Pancreas (tissue), 10 donors: ENCODE data around the gene MPZL3. TPM values are rescaled to one million over a fixed set of nuclear protein-coding genes. Genes with fewer than 3 reads are reported as not detected.
A peak's percentile ranks its signal among the peaks of the same experiment; 100 is the strongest.

Experiments used
- ATAC-seq, 4 donors: fragments of 200-7000 bp; cut with Tn5 transposase; one replicate each; pipeline versions ENCODE4 v1.8.0 to v1.9.1; 2020; ENCODE audit warnings: mild to moderate bottlenecking in 4 of 4, moderate library complexity in 4 of 4
- DNase-seq, 6 donors: peaks; one replicate each; pipeline ENCODE4 v3.0.0-alpha.2; 2020
- FAIRE-seq: peaks from 2 replicates; lab custom pipeline; 2012; peaks lifted over from hg19 to GRCh38; lab: Jason Lieb, UNC
- H3K27ac ChIP-seq, 4 donors: fragments of 200-600 bp; sonication (generic); 1 replicate in 3 of 4; 2 replicates in 1 of 4; pipeline versions ENCODE4 v1.5.0 to v1.8.0; 2020
- H3K27me3 ChIP-seq, 4 donors: fragments of 200-600 bp; one replicate each; pipeline ENCODE4 v1.8.0; 2021
- H3K36me3 ChIP-seq, 3 donors: fragments of 200-600 bp; sonication (generic) in 1 of 3; one replicate each; pipeline versions ENCODE4 v1.5.0 to v1.8.0; 2020 to 2021
- H3K4me1 ChIP-seq, 3 donors: fragments of 200-600 bp; one replicate each; pipeline ENCODE4 v1.8.0; 2021
- H3K4me3 ChIP-seq, 4 donors: fragments of 200-600 bp; sonication (generic) in 2 of 4; one replicate each; pipeline versions ENCODE4 v1.5.0 to v1.8.0; 2020 to 2021
- H3K9me3 ChIP-seq, 4 donors: fragments of 200-600 bp; one replicate each; pipeline ENCODE4 v1.8.0; 2021
- WGBS, 2 donors: extraction: QIAGEN DNeasy Blood & Tissue Kit; methylation state at CpG; one replicate each; pipeline ENCODE4 v1.1.7; 2013; 5-methylcytosine and 5-hydroxymethylcytosine counted together
- intact Hi-C, 3 donors: fragments of 100-400 bp; cut with DNase I; formaldehyde crosslinking; loops; one replicate each; pipeline versions ENCODE4 v1.11.1 to v1.14.2; 2022
- polyA plus RNA-seq, 2 donors: library from polyadenylated mRNA; stranded (reverse); fragments of 200-250 nt; gene quantifications; one replicate each; pipeline ENCODE4 v1.2.3, GENCODE V29; 2013
- total RNA-seq, 6 donors: library from RNA; stranded (reverse); fragmentation: NEBNext Ultra II Directional in 4 of 6; extraction: Animal tissue kit (Norgen Biotek cat#: 25700) in 4 of 6; gene quantifications; one replicate each; pipeline versions ENCODE4 v1.2.1 to v1.2.4, GENCODE V29; 2021 to 2023
- TF ChIP-seq, protein P1 (sequence below), 4 donors: fragments of 200-600 bp; sonication (generic) in 3 of 4; IDR thresholded peaks; one replicate each; pipeline versions ENCODE4 v1.5.0 to v1.8.0; 2021; ENCODE audit warnings: antibody characterized with exemption in 4 of 4
- donor health status: healthy with polysubstance abuse.
- donor health status: DM: no; HTN: no; CAD: no; lungs with moderate emphysema.
- donor health status: DM: no; HTN: no; CAD: no.
- donor health status: control.
- donor health status: control.
- donor health status: Bipolar disorder and iron deficiency.
- donor health status: DM: yes; HTN: yes; CAD: no.
- donor health status: DM: no; HTN: no; CAD: no.
- donor health status: DM: no; HTN: no; CAD: no.
- donor health status: DM: yes; HTN: yes; CAD: no.

Gene MPZL3
- total and polyA plus RNA-seq, 8 donors = 3.8 to 8.0 (median 5.2) TPM

DNA sequence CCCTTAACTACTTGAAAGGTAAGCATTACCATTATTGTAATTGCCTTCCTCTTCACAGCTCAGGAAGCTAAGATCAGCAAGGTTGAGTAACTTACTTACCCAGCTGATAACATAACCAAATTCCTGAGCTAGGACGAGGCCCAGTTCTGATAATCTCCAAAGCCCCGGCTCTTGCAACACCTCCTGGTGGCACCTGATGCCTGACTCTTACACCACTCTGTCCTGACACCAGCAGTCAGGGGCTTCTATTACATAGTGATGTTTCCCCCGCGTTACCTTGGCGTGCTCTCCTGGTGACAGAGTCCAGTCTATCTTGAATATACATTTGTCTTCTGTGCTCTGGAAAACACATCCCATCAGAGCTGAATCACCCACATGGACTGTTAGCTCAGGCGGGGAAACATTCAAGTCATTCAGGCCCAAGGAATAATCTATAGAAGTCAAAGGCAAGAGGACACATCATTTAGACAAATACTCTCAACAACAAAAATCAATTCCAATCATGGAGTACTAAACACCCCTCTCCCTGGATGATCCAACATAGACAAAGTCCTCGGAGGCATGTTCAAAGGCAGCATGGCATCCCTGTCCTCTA, 39.9 kb downstream of the MPZL3 start:
- TF ChIP-seq, protein P1, sequence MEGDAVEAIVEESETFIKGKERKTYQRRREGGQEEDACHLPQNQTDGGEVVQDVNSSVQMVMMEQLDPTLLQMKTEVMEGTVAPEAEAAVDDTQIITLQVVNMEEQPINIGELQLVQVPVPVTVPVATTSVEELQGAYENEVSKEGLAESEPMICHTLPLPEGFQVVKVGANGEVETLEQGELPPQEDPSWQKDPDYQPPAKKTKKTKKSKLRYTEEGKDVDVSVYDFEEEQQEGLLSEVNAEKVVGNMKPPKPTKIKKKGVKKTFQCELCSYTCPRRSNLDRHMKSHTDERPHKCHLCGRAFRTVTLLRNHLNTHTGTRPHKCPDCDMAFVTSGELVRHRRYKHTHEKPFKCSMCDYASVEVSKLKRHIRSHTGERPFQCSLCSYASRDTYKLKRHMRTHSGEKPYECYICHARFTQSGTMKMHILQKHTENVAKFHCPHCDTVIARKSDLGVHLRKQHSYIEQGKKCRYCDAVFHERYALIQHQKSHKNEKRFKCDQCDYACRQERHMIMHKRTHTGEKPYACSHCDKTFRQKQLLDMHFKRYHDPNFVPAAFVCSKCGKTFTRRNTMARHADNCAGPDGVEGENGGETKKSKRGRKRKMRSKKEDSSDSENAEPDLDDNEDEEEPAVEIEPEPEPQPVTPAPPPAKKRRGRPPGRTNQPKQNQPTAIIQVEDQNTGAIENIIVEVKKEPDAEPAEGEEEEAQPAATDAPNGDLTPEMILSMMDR (IDR thresholded peaks at IDR 0.05) = no peak
- no peaks in the 10 kb centered on the region for H3K27me3 ChIP-seq
- 63 to 71% methylated on average over 7 of the region's 7 CpGs for WGBS, 2 donors
- no peaks in the 10 kb centered on the region for H3K9me3 ChIP-seq
- intact Hi-C loops = no loop called here
- H3K27ac ChIP-seq = no peak overlapping the region
- H3K4me1 ChIP-seq = no peaks in the 10 kb centered on the region
- DNase-seq (no peak), ATAC-seq (peak in 3 of 4 donors; percentile 29 to 46 (median 36)), FAIRE-seq (no peak)
- no peaks in the 10 kb centered on the region for H3K36me3 ChIP-seq
- H3K4me3 ChIP-seq = no peak overlapping the region

DNA sequence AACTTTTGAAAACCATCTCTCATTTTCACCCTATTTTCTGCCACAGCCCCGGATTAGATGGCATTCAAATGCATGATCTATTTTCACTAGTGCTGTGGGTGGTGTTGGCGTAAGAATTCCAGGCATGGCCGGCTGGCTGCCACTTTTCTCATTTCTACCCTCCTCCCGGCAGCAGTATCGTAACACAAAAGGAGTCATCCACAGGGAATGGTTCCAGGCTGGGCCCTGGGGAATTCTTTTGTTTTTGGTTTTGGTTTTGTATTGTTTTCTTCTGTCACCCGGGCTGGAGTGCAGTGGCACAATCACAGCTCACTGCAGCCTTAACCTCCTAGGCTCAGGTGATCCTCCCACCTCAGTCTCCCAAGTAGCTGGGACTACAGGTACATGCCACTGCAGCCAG, 41.2 kb downstream of the MPZL3 start:
- ATAC-seq = no peak

DNA sequence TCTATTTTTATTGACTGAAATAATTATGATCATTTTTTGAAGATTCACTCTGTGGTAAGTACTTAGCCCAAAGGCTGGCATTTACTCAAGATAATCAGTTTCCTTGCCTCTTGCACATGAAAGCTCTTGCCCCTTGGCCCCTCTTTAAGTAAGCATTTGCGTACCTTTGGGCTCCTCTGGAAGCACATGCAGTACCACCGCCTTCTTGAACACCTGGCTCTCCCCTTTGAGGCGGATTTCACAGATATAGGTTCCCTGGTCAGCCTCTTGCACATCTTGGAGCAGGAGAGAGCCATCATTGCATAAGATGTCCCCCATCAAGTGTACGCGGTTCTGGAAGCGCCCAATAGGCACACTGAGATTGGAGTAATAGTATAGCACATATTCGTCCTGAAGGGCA, 41.8 kb downstream of the MPZL3 start:
- TF ChIP-seq, protein P1 (IDR thresholded peaks at IDR 0.05) = no peak

More for the DNA sequence above, 41.2 kb downstream of the MPZL3 start:
- intact Hi-C loops = no loop called here
- Histone ChIP-seq H3K27me3 (no peaks in the 10 kb centered on the region), H3K9me3 (no peaks in the 10 kb centered on the region), H3K4me3 (no peak overlapping the region), H3K4me1 (no peaks in the 10 kb centered on the region), H3K36me3 (no peaks in the 10 kb centered on the region), H3K27ac (no peak overlapping the region)
- TF ChIP-seq, protein P1 (IDR thresholded peaks at IDR 0.05) = no peak
- FAIRE-seq (no peak), DNase-seq (no peak)
- 79 to 83% methylated on average over 6 of the region's 6 CpGs for WGBS, 2 donors

DNA sequence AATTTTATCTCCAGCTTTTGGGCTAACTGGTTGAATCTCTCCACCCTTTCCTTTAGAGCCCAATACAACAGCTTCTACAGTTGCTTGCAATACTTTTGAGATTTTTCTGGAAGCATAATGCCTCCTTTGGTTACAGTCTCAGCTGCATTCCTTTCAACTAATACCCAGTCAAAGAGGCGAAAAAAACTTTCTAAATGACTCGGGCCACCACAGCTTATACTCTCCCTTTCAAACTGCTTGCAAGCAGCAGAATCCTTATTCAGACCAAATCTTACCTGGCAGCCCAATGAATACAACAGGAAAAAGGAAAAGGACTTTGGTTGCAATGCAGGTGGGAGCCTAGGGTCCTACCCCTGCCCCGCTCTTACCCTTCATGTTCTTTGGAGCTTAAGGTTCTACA, 43.1 kb downstream of the MPZL3 start:
- intact Hi-C loops = loop anchor here in 2 of 3 donors (10.0 kb wide), 2 partner anchors 66 to 76 kb away; no protein-coding TSS in a partner anchor
- DNase-seq (no peak), ATAC-seq (no peak), FAIRE-seq (no peak)
- TF ChIP-seq, protein P1 (IDR thresholded peaks at IDR 0.05) = no peak
- no peaks in the 10 kb centered on the region for H3K9me3 ChIP-seq
- no peaks in the 10 kb centered on the region for H3K27me3 ChIP-seq
- no peak overlapping the region for H3K4me3 ChIP-seq
- no peak overlapping the region for H3K27ac ChIP-seq
- no peaks in the 10 kb centered on the region for H3K36me3 ChIP-seq
- 80 to 86% methylated on average over 3 of the region's 3 CpGs for WGBS, 2 donors
- H3K4me1 ChIP-seq = no peaks in the 10 kb centered on the region

More for the DNA sequence above, 41.8 kb downstream of the MPZL3 start:
- no peak for ATAC-seq
- Histone ChIP-seq H3K27ac (no peak overlapping the region), H3K27me3 (no peaks in the 10 kb centered on the region), H3K4me3 (no peak overlapping the region), H3K9me3 (no peaks in the 10 kb centered on the region), H3K36me3 (no peaks in the 10 kb centered on the region), H3K4me1 (no peaks in the 10 kb centered on the region)
- no peak for DNase-seq
- FAIRE-seq = no peak
- 85 to 87% methylated on average over 7 of the region's 7 CpGs for WGBS, 2 donors
- intact Hi-C loops = no loop called here

DNA sequence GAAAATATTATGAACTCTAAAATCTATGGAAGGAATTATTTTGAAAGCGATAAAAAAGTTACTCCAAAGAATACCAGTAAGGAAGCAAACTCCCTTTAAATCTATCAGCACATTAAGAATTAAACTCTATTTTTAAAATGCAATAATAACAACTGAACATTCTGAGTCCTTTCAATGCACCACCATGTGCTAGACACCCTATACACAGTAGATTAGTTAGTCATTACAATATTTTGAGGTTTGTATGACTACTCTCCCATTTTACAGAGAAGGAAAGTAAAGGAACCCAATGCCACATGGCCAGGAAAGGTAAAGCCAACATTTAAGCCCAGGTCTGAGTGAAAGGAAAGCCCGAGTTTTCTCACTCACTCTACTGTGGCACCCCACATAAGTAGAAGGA, 45.1 kb downstream of the MPZL3 start:
- peaks cover 0 to 7% (median 5%) of the 10 kb centered on the region in 3 donors for H3K4me1 ChIP-seq

More for the DNA sequence above, 45.1 kb downstream of the MPZL3 start:
- no peaks in the 10 kb centered on the region for H3K36me3 ChIP-seq
- FAIRE-seq = no peak
- H3K4me3 ChIP-seq = no peak overlapping the region
- no peaks in the 10 kb centered on the region for H3K27me3 ChIP-seq
- DNase-seq = no peak
- TF ChIP-seq, protein P1 (IDR thresholded peaks at IDR 0.05) = no peak
- H3K9me3 ChIP-seq = no peaks in the 10 kb centered on the region
- intact Hi-C loops = loop anchor here in 2 of 3 donors (10.0 kb wide), 2 partner anchors 68 to 78 kb away; no protein-coding TSS in a partner anchor
- 87 to 92% methylated on average over 2 of the region's 2 CpGs for WGBS, 2 donors
- no peak overlapping the region for H3K27ac ChIP-seq
- no peak for ATAC-seq
